Measurements from ENCODE around the gene TMEM119.

TMEM119 gene

DNA sequence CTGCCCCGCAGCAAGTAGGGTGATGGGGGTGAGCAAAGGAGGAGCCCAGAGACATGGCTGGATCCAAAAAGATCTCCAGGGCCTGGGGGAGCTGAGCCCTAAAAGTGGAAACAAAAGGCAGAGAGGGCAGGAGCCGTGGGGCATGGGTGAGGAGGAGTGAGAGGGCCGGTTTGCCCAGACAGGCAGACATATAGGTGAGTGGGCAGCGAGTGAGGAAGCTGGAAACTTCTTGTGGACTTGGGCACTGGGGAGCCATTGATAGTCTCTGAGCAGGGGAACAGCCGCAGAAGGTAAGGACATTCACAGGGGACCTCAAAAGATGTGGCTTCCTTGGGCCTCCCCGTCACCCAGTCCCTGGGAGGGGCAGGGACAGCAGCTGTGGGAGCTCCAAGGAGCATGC lies 16.8 kb upstream of the TMEM119 start:
- FAIRE-seq = no peak

DNA sequence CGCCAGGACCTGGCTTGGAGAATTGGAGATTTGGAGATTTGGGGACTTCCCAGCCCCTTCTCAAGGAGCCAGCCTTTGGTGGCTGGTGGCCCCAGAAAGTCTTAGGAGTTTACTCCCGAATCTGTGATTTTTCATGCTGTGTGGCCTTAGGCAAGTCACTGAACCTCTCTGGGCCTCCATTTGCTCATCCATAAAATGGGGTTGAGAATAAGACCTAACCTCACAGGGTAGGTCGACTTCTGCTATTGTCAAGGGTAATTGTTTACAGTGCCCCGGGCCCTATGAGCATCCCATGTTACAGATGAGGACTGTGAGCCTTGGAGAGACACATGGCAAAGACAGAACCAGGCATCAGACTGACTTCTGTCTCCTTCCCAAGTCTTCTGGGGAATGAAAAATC lies 16.2 kb upstream of the TMEM119 start:
- FAIRE-seq = no peak

GRCh38 chr12:108613548-108613947 lies 15.7 kb upstream of the TMEM119 start:
- FAIRE-seq = no peak

DNA sequence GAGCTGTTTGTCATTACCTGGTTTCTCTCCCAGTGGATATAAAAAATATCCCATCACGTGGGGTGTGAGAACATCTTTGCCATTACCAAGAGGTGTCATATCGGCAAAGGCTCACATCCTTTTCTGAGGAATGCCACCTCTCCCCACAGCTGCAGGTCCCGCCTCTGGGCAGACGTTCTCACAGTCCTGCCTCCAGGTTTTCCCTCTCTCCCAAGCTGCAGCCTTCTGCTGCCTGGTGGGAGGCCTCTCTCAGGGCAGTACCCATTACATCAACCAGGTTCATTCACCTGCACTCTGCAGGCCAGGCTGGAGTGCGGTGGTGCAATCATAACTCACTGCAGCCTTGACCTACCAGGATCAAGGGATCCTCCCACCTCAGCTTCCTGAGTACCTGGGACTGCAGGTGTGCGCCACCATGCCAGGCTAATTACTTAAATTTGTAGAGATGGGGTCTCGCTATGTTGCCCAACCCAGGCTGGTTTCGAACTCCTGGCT lies 15.0 kb upstream of the TMEM119 start:
- no peak for FAIRE-seq

GRCh38 chr12:108611884-108612415 lies 14.1 kb upstream of the TMEM119 start:
- no peak for FAIRE-seq

- FAIRE-seq = no peak
Observed at GRCh38 chr12:108610856-108611605, 13.1 kb upstream of the TMEM119 start.

DNA sequence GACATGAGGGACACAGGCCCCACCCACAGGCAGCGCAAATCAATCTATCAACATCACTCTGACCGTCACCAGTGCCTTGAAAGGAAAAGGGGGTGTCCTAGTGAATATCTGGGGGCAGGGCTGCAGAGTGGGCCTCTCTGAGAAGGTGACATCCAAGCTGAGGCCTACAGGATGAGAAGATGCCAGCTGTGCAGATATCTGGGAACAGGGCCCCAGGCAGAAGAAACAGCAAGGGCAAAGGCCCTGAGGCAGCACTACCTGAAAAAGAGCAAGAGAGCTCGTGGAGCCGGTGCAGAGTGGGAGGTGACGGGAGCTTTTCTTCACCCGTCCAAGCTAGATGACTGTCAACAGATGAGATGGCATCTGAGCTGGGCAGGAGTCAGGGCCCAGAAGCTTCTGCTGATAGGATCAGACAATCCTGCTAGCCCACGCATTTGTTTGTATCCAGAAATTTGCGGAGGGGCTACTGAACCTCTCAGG lies 12.5 kb upstream of the TMEM119 start:
- no peak for FAIRE-seq

GRCh38 chr12:108609537-108610335 lies 11.9 kb upstream of the TMEM119 start:
- FAIRE-seq = no peak

- no peak for FAIRE-seq
Observed at GRCh38 chr12:108608616-108609015, 10.7 kb upstream of the TMEM119 start.

- FAIRE-seq = no peak
Observed at GRCh38 chr12:108607981-108608600, 10.2 kb upstream of the TMEM119 start.

- no peak for FAIRE-seq
Observed at GRCh38 chr12:108606492-108606891, 8.6 kb upstream of the TMEM119 start.

DNA sequence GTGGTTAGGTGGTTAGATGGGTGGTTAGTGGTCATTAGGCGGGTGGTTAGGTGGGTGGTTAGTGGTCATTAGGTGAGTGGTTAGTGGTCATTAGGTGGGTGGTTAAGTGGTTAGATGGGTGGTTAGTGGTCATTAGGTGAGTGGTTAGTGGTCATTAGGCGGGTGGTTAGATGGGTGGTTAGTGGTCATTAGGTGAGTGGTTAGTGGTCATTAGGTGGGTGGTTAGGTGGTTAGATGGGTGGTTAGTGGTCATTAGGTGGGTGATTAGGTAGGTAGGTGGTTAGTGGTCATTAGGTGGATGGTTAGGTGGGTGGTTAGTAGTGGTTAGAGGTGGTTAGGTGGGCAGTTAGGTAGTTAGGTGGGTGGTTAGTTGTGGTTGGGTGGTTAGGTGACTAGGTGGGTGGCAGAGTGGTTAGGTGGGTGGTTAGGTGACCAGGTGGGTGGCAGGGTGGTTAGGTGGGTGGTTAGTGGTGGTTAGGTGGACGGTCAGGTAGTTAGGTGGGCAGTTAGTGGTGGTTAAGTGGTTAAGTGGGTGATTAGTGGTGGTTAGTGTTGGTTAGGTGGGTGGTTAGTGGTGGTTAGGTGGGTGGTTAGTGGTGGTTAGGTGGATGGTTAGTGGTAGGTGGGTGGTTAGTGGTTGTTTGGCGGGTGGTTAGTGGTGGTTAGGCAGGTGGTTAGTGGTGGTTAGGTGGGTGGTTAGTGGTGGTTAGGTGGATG lies 8.0 kb upstream of the TMEM119 start:
- FAIRE-seq = no peak

GRCh38 chr12:108605000-108605689 lies 7.3 kb upstream of the TMEM119 start:
- FAIRE-seq = no peak

DNA sequence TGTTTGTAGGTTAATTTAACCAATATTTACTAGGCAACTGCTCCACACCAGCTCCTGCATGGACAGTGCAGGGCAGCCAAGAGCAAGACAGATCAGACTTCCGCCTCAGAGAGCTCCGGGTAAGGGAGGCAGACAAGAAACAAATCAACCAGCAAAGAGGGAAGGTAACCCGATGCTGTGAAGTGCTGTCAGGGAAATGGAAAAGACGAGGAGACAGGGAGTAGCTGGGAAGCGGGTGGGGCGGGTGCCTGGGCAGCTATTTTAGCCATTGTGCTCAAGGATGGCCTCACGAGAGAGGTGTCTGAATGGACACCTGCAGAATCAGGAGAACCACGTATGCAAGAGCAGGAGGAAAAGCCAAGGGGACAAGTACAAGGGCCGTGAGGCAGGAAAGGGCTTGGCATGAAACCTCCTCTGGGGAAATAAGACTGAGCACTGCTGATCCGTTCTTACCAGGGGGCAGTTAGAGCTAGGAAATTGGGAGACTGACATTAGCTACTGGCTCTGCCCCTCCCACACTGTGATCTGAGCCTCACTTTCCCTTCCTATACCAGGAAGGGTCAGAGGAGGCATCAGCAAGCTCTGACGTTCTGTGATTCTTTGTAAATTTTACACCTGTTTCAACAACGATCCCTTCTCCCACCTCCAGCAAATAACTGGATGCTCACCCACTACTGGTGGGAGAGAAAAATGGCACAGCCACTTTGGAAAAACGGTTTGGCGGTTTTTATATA lies 6.5 kb upstream of the TMEM119 start:
- FAIRE-seq = no peak

- FAIRE-seq = no peak
Observed at GRCh38 chr12:108603743-108604142, 5.9 kb upstream of the TMEM119 start.

DNA sequence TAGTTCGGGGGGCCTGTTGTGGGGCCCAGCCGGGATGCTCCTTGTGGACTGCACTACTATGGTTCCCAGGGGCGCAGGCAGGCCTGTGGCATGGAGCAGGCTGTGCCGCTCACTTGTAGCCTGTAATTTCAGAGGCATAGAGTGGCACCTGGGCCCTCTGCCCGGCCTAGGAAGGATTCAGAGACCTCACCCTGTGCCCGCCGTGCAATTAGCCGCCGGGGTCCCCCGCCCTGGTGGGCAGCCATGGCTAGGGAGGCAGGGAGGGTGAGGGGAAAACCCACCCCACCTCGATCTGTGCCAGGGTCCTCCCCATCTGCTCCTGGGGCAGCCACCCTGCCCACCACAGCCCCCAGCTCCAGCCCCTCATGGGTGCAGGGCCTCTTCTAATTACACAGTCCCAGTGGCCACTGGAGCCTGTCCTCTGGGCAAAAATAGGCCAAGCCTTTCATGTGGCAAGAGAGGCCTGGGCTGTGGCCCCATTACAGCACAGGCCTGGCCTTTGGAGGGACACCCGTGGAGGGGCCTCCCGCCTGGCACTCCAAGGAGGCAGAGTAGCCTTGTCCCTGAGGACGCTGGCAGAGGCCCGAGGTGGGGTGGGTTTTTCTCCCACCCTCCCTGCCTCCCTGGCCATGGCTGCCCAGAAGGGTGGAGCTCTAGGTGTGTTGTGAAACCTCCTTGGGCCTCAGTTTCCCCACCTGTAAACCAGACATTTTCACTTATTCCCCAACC lies 5.3 kb upstream of the TMEM119 start:
- no peak for FAIRE-seq

- no peak for FAIRE-seq
Observed at GRCh38 chr12:108602209-108602705, 4.4 kb upstream of the TMEM119 start.

DNA sequence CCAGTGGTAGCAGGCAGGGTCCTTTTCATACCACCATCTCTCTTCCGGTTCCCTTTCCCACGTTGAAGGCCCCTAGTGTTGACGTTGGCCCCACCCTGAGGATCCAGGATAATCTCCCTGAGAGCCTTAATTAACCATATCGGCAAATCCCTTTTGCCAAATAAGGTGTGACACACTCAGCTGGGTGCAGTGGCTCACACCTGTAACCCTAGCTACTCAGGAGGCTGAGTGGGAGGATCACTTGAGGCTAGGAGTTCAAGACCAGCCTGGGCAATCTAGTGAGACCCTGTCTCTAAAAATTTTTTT lies 2.8 kb upstream of the TMEM119 start:
- FAIRE-seq = no peak

DNA sequence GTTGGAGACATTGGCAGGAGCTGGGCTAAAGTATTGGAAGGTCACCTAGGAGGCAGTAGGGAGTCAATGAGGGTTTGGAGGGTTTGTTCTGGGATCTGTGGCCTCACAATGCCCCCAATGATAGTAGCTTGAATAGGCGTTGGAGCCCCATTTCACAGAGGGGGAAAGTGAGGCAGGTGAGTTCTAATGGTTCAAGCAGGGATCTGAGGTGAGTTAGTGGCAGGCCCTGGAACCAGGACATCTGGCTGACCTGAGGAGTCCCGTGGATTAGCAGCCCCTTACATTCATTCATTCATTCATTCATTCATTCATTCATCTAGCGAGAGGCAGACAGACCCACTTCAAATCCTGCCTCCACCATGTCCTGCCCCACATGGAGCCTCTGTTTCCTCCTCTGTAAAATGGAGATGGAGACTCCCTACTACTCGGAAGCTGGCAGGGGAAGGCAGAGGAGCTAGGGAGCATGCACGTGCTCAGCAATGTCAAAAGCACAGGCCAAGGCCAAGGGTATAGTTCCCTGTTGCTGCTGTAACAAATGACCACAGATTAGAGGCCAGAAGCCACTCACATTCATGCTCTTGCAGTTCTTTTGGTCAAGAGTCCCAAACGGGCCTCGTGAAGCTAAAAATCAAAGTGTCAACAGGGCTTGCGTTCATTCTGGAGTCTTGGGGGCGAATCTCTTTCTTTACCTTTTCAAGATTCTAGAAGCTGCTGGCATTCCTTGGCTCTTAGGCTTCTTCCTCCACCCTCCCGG lies 2.2 kb upstream of the TMEM119 start:
- no peak for FAIRE-seq

GRCh38 chr12:108599541-108599940 lies 1.7 kb upstream of the TMEM119 start:
- FAIRE-seq = no peak

Measured in A204.1 (cell line).